Measurements from ENCODE around the gene OR51B4.
"Not testable (repeated sequence)": the region's sequence is repeated elsewhere in the genome, so short reads cannot be mapped to it uniquely, and the experiment has no call there.

OR51B4 gene

GRCh38 chr11:5265832-5266231 is 35.9 kb downstream of the OR51B4 start:
- TF ChIP-seq CTCF (IDR thresholded peaks at IDR 0.05; ENCODE audit: poor library complexity, severe bottlenecking), result no peak
- ATAC-seq (ENCODE audit: low read depth), result no peak

GRCh38 chr11:5258543-5259262 is 43.0 kb downstream of the OR51B4 start:
- H3K27ac ChIP-seq (ENCODE audit: poor library complexity, severe bottlenecking), result no peak overlapping the region
- no peaks in the 10 kb centered on the region for H3K4me1 ChIP-seq (ENCODE audit: insufficient read depth, poor library complexity, severe bottlenecking)
- TF ChIP-seq CTCF (IDR thresholded peaks at IDR 0.05; ENCODE audit: poor library complexity, severe bottlenecking), result no peak
- no peaks in the 10 kb centered on the region for H3K9me3 ChIP-seq (ENCODE audit: severe bottlenecking)
- DNase-seq (ENCODE audit: low spot score) (no peak), ATAC-seq (ENCODE audit: low read depth) (no peak)
- no peaks in the 10 kb centered on the region for H3K36me3 ChIP-seq (ENCODE audit: low read depth)
- no peak overlapping the region for H3K4me3 ChIP-seq (ENCODE audit: severe bottlenecking)
- no peaks in the 10 kb centered on the region for H3K27me3 ChIP-seq (ENCODE audit: insufficient read depth, poor library complexity, severe bottlenecking)

More at GRCh38 chr11:5265832-5266231, 35.9 kb downstream of the OR51B4 start:
- H3K27me3 ChIP-seq (ENCODE audit: insufficient read depth, poor library complexity, severe bottlenecking), result no peaks in the 10 kb centered on the region
- no peaks in the 10 kb centered on the region for H3K4me1 ChIP-seq (ENCODE audit: insufficient read depth, poor library complexity, severe bottlenecking)
- no peak for DNase-seq (ENCODE audit: low spot score)
- no peaks in the 10 kb centered on the region for H3K36me3 ChIP-seq (ENCODE audit: low read depth)
- no peaks in the 10 kb centered on the region for H3K9me3 ChIP-seq (ENCODE audit: severe bottlenecking)
- H3K4me3 ChIP-seq (ENCODE audit: severe bottlenecking), result no peak overlapping the region
- no peak overlapping the region for H3K27ac ChIP-seq (ENCODE audit: poor library complexity, severe bottlenecking)

GRCh38 chr11:5257296-5257695 is 44.5 kb downstream of the OR51B4 start:
- TF ChIP-seq CTCF (IDR thresholded peaks at IDR 0.05; ENCODE audit: poor library complexity, severe bottlenecking), result no peak
- Histone ChIP-seq H3K4me1 (ENCODE audit: insufficient read depth, poor library complexity, severe bottlenecking) (no peaks in the 10 kb centered on the region), H3K27ac (ENCODE audit: poor library complexity, severe bottlenecking) (no peak overlapping the region), H3K4me3 (ENCODE audit: severe bottlenecking) (no peak overlapping the region), H3K36me3 (ENCODE audit: low read depth) (no peaks in the 10 kb centered on the region), H3K27me3 (ENCODE audit: insufficient read depth, poor library complexity, severe bottlenecking) (no peaks in the 10 kb centered on the region), H3K9me3 (ENCODE audit: severe bottlenecking) (no peaks in the 10 kb centered on the region)
- ATAC-seq (ENCODE audit: low read depth) (no peak), DNase-seq (ENCODE audit: low spot score) (no peak)

GRCh38 chr11:5254646-5255413 is 46.9 kb downstream of the OR51B4 start, which contains the start of gene HBG2:
HBG2 (minus strand) TSS chr11:5254781; CDS start chr11:5254728, 53 bp downstream.
- H3K27ac ChIP-seq (ENCODE audit: poor library complexity, severe bottlenecking); H3K9me3 ChIP-seq (ENCODE audit: severe bottlenecking); H3K4me1 ChIP-seq (ENCODE audit: insufficient read depth, poor library complexity, severe bottlenecking); DNase-seq (ENCODE audit: low spot score); H3K27me3 ChIP-seq (ENCODE audit: insufficient read depth, poor library complexity, severe bottlenecking); H3K36me3 ChIP-seq (ENCODE audit: low read depth); ATAC-seq (ENCODE audit: low read depth); H3K4me3 ChIP-seq (ENCODE audit: severe bottlenecking): not testable (repeated sequence)

GRCh38 chr11:5254023-5254422 is 47.7 kb downstream of the OR51B4 start:
- DNase-seq (ENCODE audit: low spot score); H3K4me3 ChIP-seq (ENCODE audit: severe bottlenecking); H3K27me3 ChIP-seq (ENCODE audit: insufficient read depth, poor library complexity, severe bottlenecking); H3K9me3 ChIP-seq (ENCODE audit: severe bottlenecking); ATAC-seq (ENCODE audit: low read depth); H3K36me3 ChIP-seq (ENCODE audit: low read depth); H3K4me1 ChIP-seq (ENCODE audit: insufficient read depth, poor library complexity, severe bottlenecking); H3K27ac ChIP-seq (ENCODE audit: poor library complexity, severe bottlenecking): not testable (repeated sequence)

- H3K36me3 ChIP-seq (ENCODE audit: low read depth); H3K4me1 ChIP-seq (ENCODE audit: insufficient read depth, poor library complexity, severe bottlenecking); H3K27me3 ChIP-seq (ENCODE audit: insufficient read depth, poor library complexity, severe bottlenecking); DNase-seq (ENCODE audit: low spot score); H3K9me3 ChIP-seq (ENCODE audit: severe bottlenecking); ATAC-seq (ENCODE audit: low read depth); H3K27ac ChIP-seq (ENCODE audit: poor library complexity, severe bottlenecking); H3K4me3 ChIP-seq (ENCODE audit: severe bottlenecking): not testable (repeated sequence)
These were observed 48.3 kb downstream of the OR51B4 start for GRCh38 chr11:5253440-5253839.

All from RWPE2 (cell line).